Activated CD4-positive, alpha-beta T cell treated with anti-CD3 and anti-CD28 coated beads for 1 hour (primary cell): ENCODE results near the gene LIN54.
"Not testable (repeated sequence)": the region's sequence is repeated elsewhere in the genome, so short reads cannot be mapped to it uniquely, and the experiment has no call there.

Experiments
- DNase-seq: peaks from one replicate; pipeline ENCODE4 v3.0.0-alpha.2; 2020

LIN54 gene

GRCh38 chr4:83012200-83012686 lies 1.6 kb upstream of the LIN54 start:
- peak; percentile 12 for DNase-seq

- DNase-seq = no peak
Observed at GRCh38 chr4:83011689-83012199, 1.1 kb upstream of the LIN54 start.

GRCh38 chr4:83010111-83010521 lies 507 bp downstream of the LIN54 start:
- no peak for DNase-seq

- no peak for DNase-seq
Observed at GRCh38 chr4:83009529-83009928, 1.1 kb downstream of the LIN54 start.

GRCh38 chr4:83003044-83003791 lies 7.4 kb downstream of the LIN54 start:
- not testable (repeated sequence) for DNase-seq

- DNase-seq = no peak
Observed at GRCh38 chr4:83002329-83002728, 8.3 kb downstream of the LIN54 start.

- DNase-seq = no peak
Observed at GRCh38 chr4:82998898-82999297, 11.7 kb downstream of the LIN54 start.

GRCh38 chr4:82994834-82995233 lies 15.8 kb downstream of the LIN54 start:
- DNase-seq = no peak

GRCh38 chr4:82989575-82990429 lies 20.8 kb downstream of the LIN54 start:
- DNase-seq = no peak

GRCh38 chr4:82988323-82988832 lies 22.2 kb downstream of the LIN54 start:
- DNase-seq = no peak

- DNase-seq = not testable (repeated sequence)
Observed at GRCh38 chr4:82987519-82987918, 23.1 kb downstream of the LIN54 start.

GRCh38 chr4:82984459-82984858 lies 26.2 kb downstream of the LIN54 start:
- DNase-seq = no peak

- DNase-seq = no peak
Observed at GRCh38 chr4:82983444-82983843, 27.2 kb downstream of the LIN54 start.

GRCh38 chr4:82981138-82981537 lies 29.5 kb downstream of the LIN54 start:
- no peak for DNase-seq

GRCh38 chr4:82975792-82976191 lies 34.8 kb downstream of the LIN54 start:
- DNase-seq = no peak

GRCh38 chr4:82969414-82969813 lies 41.2 kb downstream of the LIN54 start:
- no peak for DNase-seq

- no peak for DNase-seq
Observed at GRCh38 chr4:82968972-82969371, 41.7 kb downstream of the LIN54 start.

GRCh38 chr4:82965763-82966162 lies 44.9 kb downstream of the LIN54 start:
- DNase-seq = no peak

GRCh38 chr4:82957045-82957444 lies 53.6 kb downstream of the LIN54 start:
- DNase-seq = no peak

GRCh38 chr4:82954212-82954611 lies 56.4 kb downstream of the LIN54 start:
- DNase-seq = no peak

GRCh38 chr4:82951196-82951595 lies 59.4 kb downstream of the LIN54 start:
- no peak for DNase-seq

- DNase-seq = no peak
Observed at GRCh38 chr4:82948647-82949204, 61.9 kb downstream of the LIN54 start.

- DNase-seq = no peak
Observed at GRCh38 chr4:82947498-82947897, 63.1 kb downstream of the LIN54 start.
